DMS 273 (cell line): Measurements from ENCODE around the gene FRRS1.

Experiments used
- DNase-seq: peaks from one replicate; lab custom pipeline; 2025; ENCODE audit not compliant: unreplicated experiment; lab: John Stamatoyannopoulos, UW

The FRRS1 gene

GRCh38 chr1:99731384-99731783 lies 35.1 kb downstream of the FRRS1 start:
- no peak for DNase-seq

GRCh38 chr1:99728494-99729235 lies 37.8 kb downstream of the FRRS1 start:
- DNase-seq: peak; percentile 75

DNA sequence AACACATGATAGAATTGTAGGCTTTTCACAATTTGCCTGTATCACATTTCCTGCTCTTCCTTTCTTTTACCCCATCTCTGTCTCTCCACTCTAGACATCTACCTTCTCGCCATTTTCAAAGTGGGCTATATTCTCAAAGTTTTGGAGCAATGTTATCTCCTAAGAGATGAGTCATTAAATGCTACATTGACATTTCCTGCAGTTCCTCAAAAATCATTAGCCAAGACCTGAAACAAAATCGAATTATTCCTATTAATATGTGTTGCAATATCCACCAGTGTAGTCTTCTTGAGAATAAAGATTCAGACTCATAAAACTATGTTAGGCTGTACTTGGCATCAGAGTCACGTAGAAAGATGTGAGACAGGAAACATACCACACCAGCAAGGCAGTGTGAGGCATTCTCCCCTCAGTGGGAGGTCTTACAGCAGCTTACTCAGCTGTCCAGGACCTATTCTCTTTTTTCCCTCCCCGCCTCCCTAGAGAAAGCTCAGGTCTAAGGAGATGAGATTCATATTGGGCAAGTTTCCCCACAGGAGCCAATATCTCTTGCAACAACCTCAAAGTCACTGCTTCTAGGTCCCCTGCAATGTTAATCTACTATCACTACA lies 38.8 kb downstream of the FRRS1 start:
- DNase-seq: no peak

DNA sequence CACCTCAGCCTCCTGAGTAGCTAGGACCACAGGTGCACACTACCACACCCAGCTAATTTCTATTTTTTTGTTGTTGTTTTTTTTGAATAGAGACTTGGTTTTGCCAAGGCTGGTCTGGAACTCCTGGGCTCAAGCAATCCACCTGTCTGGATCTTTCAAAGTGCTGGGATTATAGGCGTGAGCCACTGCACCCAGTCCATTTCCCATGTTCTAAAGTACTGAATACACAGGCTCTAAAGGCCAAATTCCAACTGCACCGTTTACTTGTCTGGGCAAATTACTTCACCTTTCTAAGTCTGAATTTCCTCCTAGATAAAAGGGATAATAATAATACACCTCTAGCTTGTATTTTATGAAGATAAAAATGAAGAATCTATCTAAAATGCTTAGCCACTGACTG lies 39.6 kb downstream of the FRRS1 start:
- DNase-seq: no peak

DNA sequence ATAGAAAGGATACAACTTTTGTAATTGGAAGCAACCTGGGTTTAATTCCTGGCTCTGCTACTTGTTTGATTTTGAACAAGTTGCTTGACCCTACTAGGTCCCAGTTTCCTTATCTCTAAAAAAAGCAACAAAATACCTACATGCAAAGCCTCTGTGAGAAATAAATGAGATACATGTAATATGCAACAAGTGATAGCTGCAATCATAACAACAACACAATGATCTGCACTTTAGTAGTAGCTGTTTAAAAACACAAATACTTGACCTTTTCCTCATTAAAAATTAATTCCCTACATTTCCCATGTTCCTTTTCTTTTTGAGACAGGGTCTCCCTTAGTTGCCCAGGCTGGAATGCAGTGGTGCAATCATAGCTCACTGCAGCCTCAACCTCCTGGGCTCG lies 40.0 kb downstream of the FRRS1 start:
- DNase-seq: no peak

GRCh38 chr1:99725996-99726395 lies 40.4 kb downstream of the FRRS1 start:
- no peak for DNase-seq

GRCh38 chr1:99723251-99723650 lies 43.2 kb downstream of the FRRS1 start:
- no peak for DNase-seq

DNA sequence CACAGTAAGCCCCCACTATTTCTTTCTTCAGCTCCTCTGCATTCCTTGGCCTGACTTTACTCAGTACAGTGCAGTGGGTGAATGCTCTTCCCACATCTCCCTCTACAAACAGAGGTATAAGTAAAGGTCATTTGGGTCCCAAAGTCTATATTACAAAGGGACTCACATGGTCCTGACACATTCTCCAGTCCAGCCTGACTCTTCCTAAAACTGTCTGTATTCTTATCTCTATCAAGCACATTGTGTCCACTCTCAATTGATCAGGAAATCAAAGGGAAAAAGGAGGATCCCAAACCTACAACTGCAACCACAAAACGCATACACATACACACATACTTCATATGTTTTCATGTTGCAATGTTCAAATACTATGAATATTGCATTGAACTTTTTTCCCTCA lies 49.4 kb downstream of the FRRS1 start:
- no peak for DNase-seq

DNA sequence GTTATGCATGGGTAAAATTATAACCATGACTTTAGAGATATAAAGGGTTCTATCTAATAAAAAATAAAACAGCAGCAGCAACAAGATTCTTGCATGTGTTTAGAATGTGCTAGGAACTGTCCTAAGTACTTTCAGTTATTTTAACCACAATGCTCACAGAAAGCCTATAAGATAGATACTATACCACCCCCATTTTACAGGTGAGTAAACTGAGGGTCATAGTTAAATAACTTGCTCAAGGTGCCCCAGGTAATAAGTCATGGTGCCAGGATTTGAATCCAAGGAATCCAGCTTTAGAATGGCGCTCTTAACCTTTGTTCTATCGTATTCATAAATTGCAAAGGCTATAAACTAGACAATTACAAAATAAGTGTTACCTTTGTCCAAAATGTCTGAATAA lies 53.4 kb downstream of the FRRS1 start:
- no peak for DNase-seq

DNA sequence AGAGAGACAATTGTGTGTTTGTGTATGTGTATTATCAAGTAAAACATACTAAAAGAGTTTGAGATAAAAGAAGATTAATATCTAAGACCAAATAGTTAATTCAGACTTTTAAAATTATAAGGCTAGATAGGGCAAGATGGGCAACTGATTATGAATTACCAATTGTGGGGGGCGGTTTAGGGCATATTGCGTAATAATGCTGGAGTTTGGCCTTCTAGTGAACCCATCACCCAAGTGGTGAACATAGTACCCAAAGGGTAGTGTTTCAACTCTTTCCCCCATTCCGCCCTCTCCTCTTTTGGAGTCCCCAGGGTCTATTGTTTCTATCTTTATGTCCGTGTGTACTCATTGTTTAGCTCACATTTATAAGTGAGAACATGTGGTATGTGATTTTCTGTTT lies 55.4 kb downstream of the FRRS1 start:
- DNase-seq: no peak

GRCh38 chr1:99707535-99708142 lies 58.8 kb downstream of the FRRS1 start:
- DNase-seq: peak; percentile 80

GRCh38 chr1:99705385-99705784 lies 61.0 kb downstream of the FRRS1 start:
- DNase-seq: peak; percentile 53

DNA sequence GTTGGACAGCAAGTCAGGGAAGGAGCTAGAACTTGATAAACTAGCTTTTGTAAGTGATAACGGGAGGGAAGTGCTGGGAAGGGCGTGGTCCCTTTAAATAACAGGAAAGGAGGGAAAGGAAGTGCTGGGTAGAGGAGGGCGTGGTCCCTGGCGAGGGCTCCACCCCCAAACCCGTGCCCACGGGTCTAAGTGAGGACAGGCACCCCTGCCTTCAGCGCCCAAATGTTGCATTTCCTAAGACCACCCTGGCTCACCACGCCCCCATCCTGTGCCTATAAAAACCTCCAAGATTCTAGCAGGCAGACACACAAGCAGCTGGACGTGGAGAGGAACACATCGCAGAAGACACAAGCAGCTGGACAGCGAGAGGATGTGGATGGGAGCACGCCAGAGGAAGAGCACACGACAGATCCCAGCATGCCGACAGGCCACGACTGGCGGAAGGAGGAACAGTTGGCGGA lies 62.0 kb downstream of the FRRS1 start:
- peak; percentile 88 for DNase-seq

DNA sequence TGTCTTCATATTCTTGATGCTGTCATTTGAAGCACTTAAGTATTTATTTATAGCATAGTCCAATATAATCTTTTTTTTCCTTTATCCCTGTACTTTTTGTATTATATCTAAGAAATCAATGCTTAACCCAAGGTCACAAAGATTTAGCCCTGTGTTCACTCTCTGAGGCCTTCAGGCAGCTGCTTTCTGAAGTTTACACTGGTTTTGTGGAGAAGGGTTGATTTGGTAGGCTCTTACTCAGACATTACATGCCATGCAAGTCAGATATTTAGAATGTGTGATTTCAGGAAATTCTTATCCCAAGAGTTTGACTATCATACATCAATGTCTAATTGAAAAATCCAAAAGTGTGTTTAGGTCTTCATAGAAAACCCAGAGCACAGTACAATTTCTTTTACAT lies 64.2 kb downstream of the FRRS1 start:
- no peak for DNase-seq

DNA sequence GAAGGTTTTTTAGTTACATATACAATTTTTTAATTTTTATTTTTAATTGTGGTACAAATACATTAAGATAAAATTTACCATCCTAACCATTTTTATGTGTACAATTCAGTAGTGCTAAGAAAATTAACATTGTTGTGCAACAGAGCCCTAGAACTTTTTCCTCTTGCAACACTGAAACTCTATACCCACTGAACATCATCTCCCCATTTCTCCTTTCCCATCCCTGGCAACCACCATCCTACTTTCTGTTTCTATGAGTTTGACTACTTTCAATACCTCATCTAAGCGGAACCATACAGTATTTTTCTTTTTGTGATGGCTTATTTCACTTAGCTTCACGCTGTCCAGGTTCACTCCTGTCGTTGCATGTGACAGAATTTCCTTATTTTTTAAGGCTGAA lies 66.4 kb downstream of the FRRS1 start:
- no peak for DNase-seq

DNA sequence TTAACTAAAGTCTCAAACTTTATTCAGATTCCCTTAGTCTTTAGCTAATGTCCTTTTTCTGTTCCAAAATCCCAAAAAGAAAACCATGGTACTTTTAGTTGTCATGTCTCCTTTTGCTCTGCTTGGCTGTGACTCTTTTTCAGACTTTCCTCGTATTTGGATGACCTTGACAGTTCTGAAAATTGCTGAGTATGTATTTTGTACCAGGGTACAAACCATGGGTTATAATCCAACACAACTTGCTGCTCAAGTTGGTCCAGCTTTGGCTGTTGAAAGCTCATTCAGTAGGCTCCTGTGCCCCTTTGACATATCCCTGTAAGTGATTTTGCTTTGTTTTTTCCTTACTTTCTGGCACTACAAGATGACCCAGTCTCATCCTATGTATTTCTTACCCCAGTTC lies 68.9 kb downstream of the FRRS1 start:
- DNase-seq: no peak

- no peak for DNase-seq
Measured at GRCh38 chr1:99696616-99697015, 69.8 kb downstream of the FRRS1 start.

- no peak for DNase-seq
Measured at GRCh38 chr1:99691175-99691574, 75.3 kb downstream of the FRRS1 start.

GRCh38 chr1:99685516-99686180 lies 80.8 kb downstream of the FRRS1 start:
- peak; percentile 93 for DNase-seq

- no peak for DNase-seq
Measured at GRCh38 chr1:99682291-99682751, 84.1 kb downstream of the FRRS1 start.

DNA sequence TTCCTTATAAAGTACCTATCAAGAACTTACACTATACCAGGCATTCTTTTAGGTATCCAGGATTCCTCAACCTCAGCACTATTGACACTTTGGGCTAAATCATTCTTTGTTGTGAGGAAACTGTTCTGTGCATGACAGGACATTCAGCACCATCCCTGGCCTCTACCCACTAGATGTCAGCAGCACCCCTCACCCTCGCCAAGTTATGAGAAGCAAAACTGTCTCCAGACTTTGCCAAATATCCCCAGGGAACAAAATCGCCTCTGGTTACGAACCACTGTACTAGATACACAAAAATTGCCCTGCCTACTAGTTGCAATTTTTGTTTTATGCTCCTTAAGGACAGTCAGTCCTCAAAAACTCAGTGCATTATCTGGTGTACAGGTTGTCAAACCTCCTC lies 84.9 kb downstream of the FRRS1 start:
- DNase-seq: peak; percentile 25

- no peak for DNase-seq
Measured at GRCh38 chr1:99680270-99680669, 86.2 kb downstream of the FRRS1 start.
